ENCODE measurements around the gene AP1S2. TPM values are rescaled to one million over a fixed set of nuclear protein-coding genes. Genes with fewer than 3 reads are reported as not detected.
"Not testable (repeated sequence)": the region's sequence is repeated elsewhere in the genome, so short reads cannot be mapped to it uniquely, and the experiment has no call there.

Gene AP1S2
- total and polyA plus RNA-seq, 7 donors, result 80.0 to 162 (median 116) TPM

DNA sequence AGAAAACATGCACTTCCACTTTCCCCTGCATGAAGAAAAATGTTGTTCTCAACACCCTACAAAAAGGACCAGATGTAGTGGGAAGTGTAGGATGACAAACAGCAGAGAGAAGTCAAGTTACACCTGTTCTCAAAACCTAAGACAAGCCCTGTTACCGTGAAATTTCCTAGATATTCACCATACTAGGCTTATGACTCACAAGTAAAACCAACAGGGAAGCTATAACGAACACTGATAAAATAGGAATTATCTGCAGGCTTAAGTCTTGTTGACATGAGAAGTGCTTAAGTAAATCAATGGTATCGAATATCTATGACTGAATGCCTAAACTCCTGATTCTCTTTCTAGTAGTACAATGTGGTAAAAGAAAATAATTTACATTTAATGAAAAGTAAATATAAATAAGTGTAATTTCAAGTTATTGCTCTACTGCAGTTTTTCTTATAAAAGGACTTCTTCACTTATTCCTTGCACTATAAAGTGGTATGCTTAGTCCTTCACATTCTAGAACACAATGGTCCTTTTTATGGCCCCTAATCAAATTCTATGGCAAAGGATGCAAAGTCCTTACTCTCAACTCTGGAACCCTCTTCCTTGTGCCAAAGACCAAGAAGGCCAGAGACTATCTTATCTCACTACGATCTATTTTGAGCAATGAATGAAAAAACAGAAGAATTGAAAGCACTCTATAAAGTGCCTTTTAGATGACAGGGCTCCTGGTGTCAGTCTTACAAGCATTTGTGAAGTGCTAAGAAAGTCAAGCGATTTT, 19.6 kb downstream of the AP1S2 start:
- no peak for DNase-seq
- no peak overlapping the region for H3K27ac ChIP-seq
- no peaks in the 10 kb centered on the region for H3K4me1 ChIP-seq
- H3K4me3 ChIP-seq, result no peak overlapping the region
- WGBS, 3 donors, result 54 to 68% (median 67%) methylated on average over 5 of the region's 5 CpGs
- peaks cover 0 to 2% of the 10 kb centered on the region in 2 donors for H3K36me3 ChIP-seq (ENCODE audit: insufficient read depth in 1 of 2, low read depth in 1 of 2)
- no peak for TF ChIP-seq CTCF (IDR thresholded peaks at IDR 0.05)
- no peaks in the 10 kb centered on the region for H3K9me3 ChIP-seq
- intact Hi-C loops (cut with DNase I), result no loop called here
- H3K27me3 ChIP-seq (ENCODE audit: insufficient read depth in 3 of 3, low read length in 2 of 3), result no peaks in the 10 kb centered on the region
- ATAC-seq, result no peak

GRCh38 chrX:15834053-15834452, 20.6 kb downstream of the AP1S2 start:
- 63 to 71% (median 70%) methylated on average over 3 of the region's 3 CpGs for WGBS, 3 donors
- Histone ChIP-seq H3K4me1 (no peaks in the 10 kb centered on the region), H3K27ac (no peak overlapping the region), H3K36me3 (ENCODE audit: insufficient read depth in 1 of 2, low read depth in 1 of 2) (peaks cover 0 to 6% of the 10 kb centered on the region in 2 donors), H3K27me3 (ENCODE audit: insufficient read depth in 3 of 3, low read length in 2 of 3) (no peaks in the 10 kb centered on the region), H3K9me3 (no peaks in the 10 kb centered on the region), H3K4me3 (no peak overlapping the region)
- DNase-seq, result no peak
- no peak for ATAC-seq
- TF ChIP-seq CTCF (IDR thresholded peaks at IDR 0.05), result no peak
- intact Hi-C loops (cut with DNase I), result no loop called here

GRCh38 chrX:15831347-15831746, 23.3 kb downstream of the AP1S2 start:
- ATAC-seq; intact Hi-C loops (cut with DNase I); H3K9me3 ChIP-seq; H3K4me3 ChIP-seq; H3K27me3 ChIP-seq (ENCODE audit: insufficient read depth in 3 of 3, low read length in 2 of 3); DNase-seq; H3K27ac ChIP-seq; H3K4me1 ChIP-seq: not testable (repeated sequence)
- H3K36me3 ChIP-seq (ENCODE audit: insufficient read depth in 1 of 2, low read depth in 1 of 2), result peaks cover 0 to 21% of the 10 kb centered on the region in 2 donors
- 50% methylated on average over 1 of the region's 2 CpGs; no CpG with 5 or more reads in 2 of the 3 donors for WGBS, 3 donors

DNA sequence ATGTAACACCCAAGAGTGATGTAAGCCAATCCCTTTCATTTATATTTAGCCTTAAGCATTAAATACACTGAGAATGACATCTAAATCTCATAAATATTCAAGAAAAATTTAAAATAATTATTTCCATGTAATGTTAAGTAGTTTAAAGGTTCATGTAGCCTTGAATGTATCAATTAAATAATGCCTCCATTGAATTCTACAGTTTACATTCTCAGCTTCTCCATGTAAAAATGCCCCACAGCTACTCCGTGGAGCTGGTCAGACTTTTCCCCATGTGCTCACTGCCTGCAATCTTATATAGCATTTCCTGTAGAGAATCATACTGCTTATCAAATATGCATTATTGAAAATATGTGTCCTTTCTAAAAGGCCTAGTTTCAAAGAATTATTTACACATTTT, 25.4 kb downstream of the AP1S2 start:
- no peaks in the 10 kb centered on the region for H3K27me3 ChIP-seq (ENCODE audit: insufficient read depth in 3 of 3, low read length in 2 of 3)
- H3K9me3 ChIP-seq, result no peaks in the 10 kb centered on the region
- ATAC-seq (no peak), DNase-seq (no peak)
- 79 to 90% (median 85%) methylated on average over 1 of the region's 1 CpG for WGBS, 3 donors
- peaks cover 0 to 31% of the 10 kb centered on the region in 2 donors for H3K36me3 ChIP-seq (ENCODE audit: insufficient read depth in 1 of 2, low read depth in 1 of 2)
- H3K4me1 ChIP-seq, result no peaks in the 10 kb centered on the region
- intact Hi-C loops (cut with DNase I), result no loop called here
- no peak for TF ChIP-seq CTCF (IDR thresholded peaks at IDR 0.05)
- H3K4me3 ChIP-seq, result no peak overlapping the region
- H3K27ac ChIP-seq, result no peak overlapping the region

DNA sequence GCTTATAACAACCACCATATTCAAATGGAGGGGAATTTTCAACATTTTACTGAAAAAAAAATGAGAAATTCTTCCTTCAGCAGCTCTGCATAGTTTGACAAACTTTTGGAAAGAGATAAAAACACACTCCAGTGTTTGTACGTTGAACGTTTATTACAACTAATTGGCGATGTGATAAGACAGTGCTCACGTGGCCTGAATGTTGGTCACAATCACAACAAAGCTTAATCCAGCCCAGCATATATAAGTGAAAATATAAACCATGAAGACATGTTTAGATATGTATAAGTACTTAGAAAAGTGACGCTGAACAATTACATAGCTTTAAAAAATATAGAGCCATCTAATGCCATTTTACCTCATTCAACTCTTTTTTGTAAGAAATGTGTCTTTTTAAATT, 28.7 kb downstream of the AP1S2 start:
- WGBS, 3 donors, result 86 to 93% (median 92%) methylated on average over 5 of the region's 5 CpGs
- DNase-seq, result no peak
- ATAC-seq, result no peak
- TF ChIP-seq CTCF (IDR thresholded peaks at IDR 0.05), result no peak
- no peaks in the 10 kb centered on the region for H3K27me3 ChIP-seq (ENCODE audit: insufficient read depth in 3 of 3, low read length in 2 of 3)
- intact Hi-C loops (cut with DNase I), result no loop called here
- no peaks in the 10 kb centered on the region for H3K4me1 ChIP-seq
- H3K27ac ChIP-seq, result no peak overlapping the region
- no peak overlapping the region for H3K4me3 ChIP-seq
- H3K9me3 ChIP-seq, result no peaks in the 10 kb centered on the region
- peaks cover 0 to 63% of the 10 kb centered on the region in 2 donors for H3K36me3 ChIP-seq (ENCODE audit: insufficient read depth in 1 of 2, low read depth in 1 of 2)
